ENCODE data around the gene GTPBP1. TPM values are rescaled to one million over a fixed set of nuclear protein-coding genes. Genes with fewer than 3 reads are reported as not detected.

Gene GTPBP1
- total and polyA plus RNA-seq, 8 donors, result 9.2 to 199 (median 28.5) TPM

GRCh38 chr22:38724176-38724575 is 18.4 kb downstream of the GTPBP1 start:
- TF ChIP-seq POLR2AphosphoS5 (IDR thresholded peaks at IDR 0.05) (no peak), EP300 (IDR thresholded peaks at IDR 0.05) (no peak)
- Histone ChIP-seq H3K27ac (no peak overlapping the region), H3K36me3 (peaks cover 70 to 99% (median 96%) of the 10 kb centered on the region in 4 donors), H3K9me3 (no peaks in the 10 kb centered on the region), H3K27me3 (no peaks in the 10 kb centered on the region), H3K4me1 (peaks cover 0 to 3% (median 1%) of the 10 kb centered on the region in 4 donors), H3K4me3 (no peak overlapping the region)
- intact Hi-C loops (cut with DNase I; ENCODE audit: low total_unique reads), result no loop called here
- DNase-seq, result no peak
- 95 to 99% (median 97%) methylated on average over 7 of the region's 7 CpGs for WGBS, 5 donors

- no peaks in the 10 kb centered on the region for H3K4me1 ChIP-seq
- no peaks in the 10 kb centered on the region for H3K27me3 ChIP-seq
- WGBS, 5 donors, result 48 to 70% (median 56%) methylated on average over 3 of the region's 3 CpGs
- H3K27ac ChIP-seq, result no peak overlapping the region
- H3K9me3 ChIP-seq, result no peaks in the 10 kb centered on the region
- TF ChIP-seq POLR2A (IDR thresholded peaks at IDR 0.05) (no peak), EP300 (IDR thresholded peaks at IDR 0.05) (no peak), POLR2AphosphoS5 (IDR thresholded peaks at IDR 0.05) (peak in 1 of 3 donors; percentile 11), CTCF (IDR thresholded peaks at IDR 0.05) (peak in 2 of 7 experiments; percentile 15)
- DNase-seq, result peak in 1 of 2 donors; percentile 51
- intact Hi-C loops (cut with DNase I; ENCODE audit: low total_unique reads), result no loop called here
- H3K36me3 ChIP-seq, result peaks cover 79 to 100% (median 100%) of the 10 kb centered on the region in 4 donors
- H3K4me3 ChIP-seq, result no peak overlapping the region
Observed at GRCh38 chr22:38724926-38725571, 19.3 kb downstream of the GTPBP1 start.

GRCh38 chr22:38725900-38726655 is 20.3 kb downstream of the GTPBP1 start:
- Histone ChIP-seq H3K9me3 (no peaks in the 10 kb centered on the region), H3K27me3 (no peaks in the 10 kb centered on the region), H3K4me1 (peaks cover 0 to under 1% (median 0%) of the 10 kb centered on the region in 4 donors), H3K36me3 (peaks cover 89 to 100% (median 100%) of the 10 kb centered on the region in 4 donors), H3K27ac (no peak overlapping the region), H3K4me3 (no peak overlapping the region)
- no peak for DNase-seq
- intact Hi-C loops (cut with DNase I; ENCODE audit: low total_unique reads), result no loop called here
- WGBS, 5 donors, result 88 to 95% (median 93%) methylated on average over 14 to 18 of the region's 18 CpGs
- TF ChIP-seq POLR2A (IDR thresholded peaks at IDR 0.05) (no peak), EP300 (IDR thresholded peaks at IDR 0.05) (no peak), CTCF (IDR thresholded peaks at IDR 0.05) (no peak), POLR2AphosphoS5 (IDR thresholded peaks at IDR 0.05) (no peak)

- Histone ChIP-seq H3K4me3 (no peak overlapping the region), H3K4me1 (peaks cover 8 to 11% (median 9%) of the 10 kb centered on the region in 4 donors), H3K27me3 (no peaks in the 10 kb centered on the region), H3K9me3 (no peaks in the 10 kb centered on the region), H3K27ac (no peak overlapping the region), H3K36me3 (peaks cover 92 to 100% (median 100%) of the 10 kb centered on the region in 4 donors)
- intact Hi-C loops (cut with DNase I; ENCODE audit: low total_unique reads), result no loop called here
- no peak for TF ChIP-seq EP300 (IDR thresholded peaks at IDR 0.05)
- DNase-seq, result no peak
- 91 to 96% (median 93%) methylated on average over 12 of the region's 12 CpGs for WGBS, 5 donors
Observed at GRCh38 chr22:38727123-38727522, 21.4 kb downstream of the GTPBP1 start.

GRCh38 chr22:38727530-38728451 is 22.0 kb downstream of the GTPBP1 start:
- intact Hi-C loops (cut with DNase I; ENCODE audit: low total_unique reads), result no loop called here
- Histone ChIP-seq H3K27ac (no peak overlapping the region), H3K36me3 (peaks cover 86 to 100% (median 98%) of the 10 kb centered on the region in 4 donors), H3K4me1 (peaks cover 14 to 18% (median 15%) of the 10 kb centered on the region in 4 donors), H3K9me3 (no peaks in the 10 kb centered on the region), H3K4me3 (no peak overlapping the region), H3K27me3 (no peaks in the 10 kb centered on the region)
- no peak for DNase-seq
- 91 to 95% (median 93%) methylated on average over 14 to 15 of the region's 15 CpGs for WGBS, 5 donors
- TF ChIP-seq POLR2AphosphoS5 (IDR thresholded peaks at IDR 0.05), result no peak
- TF ChIP-seq CTCF (IDR thresholded peaks at IDR 0.05), result no peak
- TF ChIP-seq POLR2A (IDR thresholded peaks at IDR 0.05), result no peak
- TF ChIP-seq EP300 (IDR thresholded peaks at IDR 0.05), result no peak
